Gastroesophageal sphincter (tissue), 4 donors: Measurements from ENCODE around the gene SLC38A11. TPM values are rescaled to one million over a fixed set of nuclear protein-coding genes. Genes with fewer than 3 reads are reported as not detected.

ENCODE experiments used
- ATAC-seq: fragments of 150-250 bp; one replicate; pipeline ENCODE4 v1.9.1; 2016; ENCODE audit warnings: mild to moderate bottlenecking, moderate library complexity
- H3K27ac ChIP-seq, 4 donors: fragments of 200-600 bp; sonication (generic) in 3 of 4; 1 replicate in 3 of 4; 2 replicates in 1 of 4; pipeline ENCODE4 v1.5.1; 2016 to 2019
- H3K27me3 ChIP-seq: fragments of 200-600 bp; sonication (generic); one replicate; pipeline ENCODE4 v1.5.1; 2019
- H3K36me3 ChIP-seq, 2 donors: fragments of 200-600 bp; sonication (generic); one replicate each; pipeline ENCODE4 v1.5.1; 2019; ENCODE audit warnings: control low read depth in 1 of 2
- H3K4me1 ChIP-seq, 3 donors: fragments of 200-600 bp; sonication (generic); 1 replicate in 2 of 3; 2 replicates in 1 of 3; pipeline ENCODE4 v1.5.1; 2016 to 2019; ENCODE audit warnings: control low read depth in 2 of 3
- H3K4me3 ChIP-seq, 2 donors: fragments of 200-600 bp; sonication (generic); one replicate each; pipeline ENCODE4 v1.5.1; 2019; ENCODE audit warnings: mild to moderate bottlenecking in 1 of 2, moderate library complexity in 1 of 2
- H3K9me3 ChIP-seq, 3 donors: fragments of 200-600 bp; sonication (generic); one replicate each; pipeline ENCODE4 v1.5.1; 2017 to 2019; ENCODE audit warnings: control low read depth in 2 of 3
- CTCF ChIP-seq, 4 experiments: fragments of 200-600 bp in 2 of 4; fragments of 450-650 bp in 2 of 4; sonication (generic) in 1 of 4; IDR thresholded peaks; one replicate each; pipeline ENCODE4 v1.5.1; 2017 to 2019; ENCODE audit warnings: antibody characterized with exemption in 4 of 4, mild to moderate bottlenecking in 2 of 4, moderate library complexity in 2 of 4
- EP300 ChIP-seq: sonication (generic); formaldehyde crosslinking; IDR thresholded peaks from one replicate; pipeline ENCODE4 v1.6.1; 2017; ENCODE audit warnings: antibody characterized with exemption, mild to moderate bottlenecking
- POLR2A ChIP-seq, 2 donors: fragments of 450-650 bp; IDR thresholded peaks; one replicate each; pipeline ENCODE4 v1.6.1; 2017; ENCODE audit warnings: antibody characterized with exemption in 2 of 2, mild to moderate bottlenecking in 2 of 2, moderate library complexity in 1 of 2
- POLR2AphosphoS5 ChIP-seq: sonication (generic); formaldehyde crosslinking; IDR thresholded peaks from one replicate; pipeline ENCODE4 v1.6.1; 2017; ENCODE audit warnings: antibody characterized with exemption
- WGBS, 2 donors: methylation state at CpG; one replicate each; pipeline ENCODE4 v1.1.5; 2018; ENCODE audit warnings: low coverage in 1 of 2; 5-methylcytosine and 5-hydroxymethylcytosine counted together
- total RNA-seq, 4 donors: library from RNA; depleted of rRNA; stranded (reverse); fragments of >200 nt; gene quantifications; one replicate each; pipeline ENCODE4 v1.1.0, GENCODE V29; 2016

The SLC38A11 gene
- total RNA-seq, 4 donors from 2014 or later, result 0.49 to 11.7 (median 2.7) TPM

- Histone ChIP-seq H3K27ac (no peak overlapping the region), H3K4me1 (no peaks in the 10 kb centered on the region), H3K9me3 (no peaks in the 10 kb centered on the region), H3K36me3 (no peaks in the 10 kb centered on the region), H3K27me3 (peaks cover 7% of the 10 kb centered on the region), H3K4me3 (no peak overlapping the region)
- no peak for TF ChIP-seq CTCF (IDR thresholded peaks at IDR 0.05)
- TF ChIP-seq EP300, result no peak
- no peak for TF ChIP-seq POLR2A (IDR thresholded peaks at IDR 0.05)
- TF ChIP-seq POLR2AphosphoS5, result no peak
- 60 to 88% methylated on average over 1 of the region's 1 CpG for WGBS, 2 donors
- ATAC-seq, result no peak
Observed at GRCh38 chr2:164948540-164948939, 6.8 kb downstream of the SLC38A11 start.

GRCh38 chr2:164947281-164947680 is 8.0 kb downstream of the SLC38A11 start:
- no peak overlapping the region for H3K4me3 ChIP-seq
- H3K36me3 ChIP-seq, result no peaks in the 10 kb centered on the region
- 81 to 93% methylated on average over 6 to 7 of the region's 7 CpGs for WGBS, 2 donors
- no peaks in the 10 kb centered on the region for H3K4me1 ChIP-seq
- no peaks in the 10 kb centered on the region for H3K9me3 ChIP-seq
- no peak for TF ChIP-seq EP300
- no peak for TF ChIP-seq POLR2AphosphoS5
- TF ChIP-seq CTCF (IDR thresholded peaks at IDR 0.05), result no peak
- no peak for TF ChIP-seq POLR2A (IDR thresholded peaks at IDR 0.05)
- no peak overlapping the region for H3K27ac ChIP-seq
- ATAC-seq, result no peak
- peaks cover 7% of the 10 kb centered on the region for H3K27me3 ChIP-seq

- no peak overlapping the region for H3K27ac ChIP-seq
- 50 to 70% methylated on average over 1 of the region's 1 CpG for WGBS, 2 donors
- no peaks in the 10 kb centered on the region for H3K36me3 ChIP-seq
- no peak for TF ChIP-seq POLR2AphosphoS5
- no peak for TF ChIP-seq CTCF (IDR thresholded peaks at IDR 0.05)
- TF ChIP-seq EP300, result no peak
- TF ChIP-seq POLR2A (IDR thresholded peaks at IDR 0.05), result no peak
- ATAC-seq, result no peak
- H3K9me3 ChIP-seq, result no peaks in the 10 kb centered on the region
- H3K4me3 ChIP-seq, result no peak overlapping the region
- H3K27me3 ChIP-seq, result no peaks in the 10 kb centered on the region
- H3K4me1 ChIP-seq, result no peaks in the 10 kb centered on the region
Observed at GRCh38 chr2:164943289-164943688, 12.0 kb downstream of the SLC38A11 start.

- H3K4me3 ChIP-seq, result no peak overlapping the region
- no peak overlapping the region for H3K27ac ChIP-seq
- WGBS, 2 donors, result 59 to 84% methylated on average over 3 of the region's 3 CpGs
- H3K27me3 ChIP-seq, result no peaks in the 10 kb centered on the region
- no peaks in the 10 kb centered on the region for H3K36me3 ChIP-seq
- TF ChIP-seq POLR2AphosphoS5, result no peak
- TF ChIP-seq CTCF (IDR thresholded peaks at IDR 0.05), result no peak
- TF ChIP-seq EP300, result no peak
- no peak for TF ChIP-seq POLR2A (IDR thresholded peaks at IDR 0.05)
- peaks cover 0 to 7% (median 3%) of the 10 kb centered on the region in 3 donors for H3K4me1 ChIP-seq
- no peak for ATAC-seq
- H3K9me3 ChIP-seq, result no peaks in the 10 kb centered on the region
Observed at GRCh38 chr2:164937864-164938401, 17.4 kb downstream of the SLC38A11 start.

- Histone ChIP-seq H3K9me3 (no peaks in the 10 kb centered on the region), H3K27ac (no peak overlapping the region), H3K27me3 (no peaks in the 10 kb centered on the region), H3K36me3 (no peaks in the 10 kb centered on the region), H3K4me3 (no peak overlapping the region), H3K4me1 (peaks cover 0 to 7% (median 3%) of the 10 kb centered on the region in 3 donors)
- 90 to 92% methylated on average over 5 of the region's 5 CpGs for WGBS, 2 donors
- ATAC-seq, result no peak
- TF ChIP-seq POLR2A (IDR thresholded peaks at IDR 0.05) (no peak), EP300 (no peak), CTCF (IDR thresholded peaks at IDR 0.05) (no peak), POLR2AphosphoS5 (no peak)
Observed at GRCh38 chr2:164935118-164936101, 19.9 kb downstream of the SLC38A11 start.
